NCI-H1092 treated with DMSO at 0.1 percent for 48 hours (cell line): ENCODE data around the gene GH2.
"Not testable (repeated sequence)": the region's sequence is repeated elsewhere in the genome, so short reads cannot be mapped to it uniquely, and the experiment has no call there.

ENCODE experiments used
- DNase-seq: peaks from one replicate; lab custom pipeline; 2025; lab: John Stamatoyannopoulos, UW

The GH2 gene

DNA sequence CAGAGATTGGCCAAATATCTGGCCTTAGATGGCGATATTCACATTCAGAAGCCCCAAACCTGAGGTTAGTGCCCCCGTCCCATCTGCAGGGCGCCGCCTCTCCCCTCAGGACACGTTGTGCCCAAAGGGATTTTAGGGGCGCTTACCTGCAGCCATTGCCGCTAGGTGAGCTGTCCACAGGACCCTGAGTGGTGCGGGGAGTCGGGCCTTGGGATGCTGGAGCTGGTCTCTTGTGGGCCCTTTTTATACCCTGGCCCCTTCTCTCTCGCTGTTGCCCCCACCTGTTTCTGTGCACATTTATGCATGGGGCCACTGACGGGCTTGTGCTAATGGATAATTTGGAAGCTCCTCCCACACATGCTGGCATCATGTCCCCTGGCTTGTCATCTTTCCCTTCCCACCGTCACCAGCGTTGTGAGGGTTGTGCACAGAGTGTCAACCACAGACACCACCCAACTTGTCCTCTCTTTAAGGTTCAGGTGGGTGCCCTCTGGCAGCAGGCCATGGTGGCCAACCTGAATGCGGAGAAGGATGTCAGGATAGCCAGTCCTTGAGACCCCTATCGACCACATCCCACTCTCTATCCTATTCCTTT lies 29.4 kb upstream of the GH2 start, which contains the start of gene CSHL1:
Gene CSHL1, minus strand, starts transcription at position 218 of the 595 bp plus-strand sequence. Its CDS starts 62 bp downstream, at position 156.
- DNase-seq, result no peak

DNA sequence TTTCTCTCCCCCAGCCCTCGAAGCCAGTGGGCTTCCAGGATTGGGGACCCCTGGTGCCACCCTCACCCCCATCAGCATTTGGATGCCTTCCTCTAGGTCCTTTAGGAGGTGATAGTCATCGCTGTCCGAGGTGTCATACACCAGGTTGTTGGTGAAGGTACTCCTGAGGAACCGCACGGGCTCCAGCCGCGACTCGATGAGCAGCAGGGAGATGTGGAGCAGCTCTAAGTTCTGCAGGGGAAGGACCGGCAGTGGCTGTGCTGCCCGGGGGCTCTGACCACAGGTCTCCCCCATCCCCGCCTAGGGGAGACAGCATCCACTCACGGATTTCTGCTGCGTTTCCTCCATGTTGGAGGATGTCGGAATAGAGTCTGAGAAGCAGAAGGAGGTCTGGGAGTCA lies 28.4 kb upstream of the GH2 start:
- no peak for DNase-seq

DNA sequence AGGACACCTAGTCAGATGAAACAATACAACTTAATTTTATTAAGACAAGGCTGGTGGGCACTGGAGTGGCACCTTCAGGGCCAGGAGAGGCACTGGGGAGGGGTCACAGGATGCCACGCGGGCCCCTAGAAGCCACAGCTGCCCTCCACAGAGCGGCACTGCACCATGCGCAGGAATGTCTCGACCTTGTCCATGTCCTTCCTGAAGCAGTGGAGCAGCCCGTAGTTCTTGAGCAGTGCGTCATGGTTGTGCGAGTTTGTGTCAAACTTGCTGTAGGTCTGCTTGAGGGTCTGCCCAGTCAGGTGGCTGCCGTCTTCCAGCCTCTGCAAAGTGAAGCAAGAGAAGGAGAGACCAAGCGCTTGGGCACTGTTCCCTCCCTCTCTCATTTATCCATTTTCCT lies 27.8 kb upstream of the GH2 start:
- not testable (repeated sequence) for DNase-seq

DNA sequence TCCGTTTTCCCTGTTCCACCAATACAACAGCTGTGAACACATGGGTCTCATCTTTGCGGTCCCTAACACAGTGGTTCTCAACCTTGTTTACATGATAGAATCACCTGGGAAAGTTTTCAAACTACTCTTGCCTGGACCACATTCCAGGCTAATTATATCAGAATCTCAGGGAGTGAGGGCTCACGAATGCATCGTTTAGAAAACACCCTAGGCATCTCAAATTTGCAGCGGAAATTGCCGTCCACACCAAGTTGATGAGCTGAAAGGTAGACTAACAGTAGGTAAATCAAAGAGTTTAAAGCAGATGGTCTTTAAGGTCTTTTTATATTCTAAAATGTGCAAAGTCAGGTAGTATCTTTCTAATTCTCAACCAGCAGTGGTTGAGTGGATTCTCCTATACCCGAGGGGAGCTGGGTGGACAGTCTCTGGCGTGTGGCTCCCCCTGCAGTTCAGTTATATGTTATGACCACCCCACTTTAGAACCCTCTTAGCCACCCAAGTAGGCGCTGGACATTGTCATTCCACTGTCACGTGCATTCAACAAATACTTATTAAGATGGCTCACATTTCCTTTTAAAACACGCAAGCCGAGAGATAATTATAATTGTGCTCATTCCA lies 25.5 kb upstream of the GH2 start:
- not testable (repeated sequence) for DNase-seq

DNA sequence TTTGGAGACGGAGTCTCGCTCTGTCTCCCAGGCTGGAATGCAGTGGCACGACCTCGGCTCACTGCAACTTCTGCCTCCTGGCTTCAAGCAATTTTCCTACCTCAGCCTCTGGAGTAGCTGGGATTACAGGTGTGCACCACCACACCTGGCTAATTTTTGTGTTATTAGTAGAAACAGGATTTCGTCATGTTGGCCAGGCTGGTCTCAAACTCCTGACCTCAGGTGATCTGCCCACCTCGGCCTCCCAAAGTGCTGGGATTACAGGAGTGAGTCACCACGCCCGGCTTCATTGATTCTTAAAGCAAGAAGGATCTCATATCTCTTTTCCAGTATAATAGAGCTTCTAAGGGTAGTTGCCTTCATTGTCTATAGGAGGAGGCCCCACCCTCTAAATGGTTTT lies 23.1 kb upstream of the GH2 start:
- not testable (repeated sequence) for DNase-seq

DNA sequence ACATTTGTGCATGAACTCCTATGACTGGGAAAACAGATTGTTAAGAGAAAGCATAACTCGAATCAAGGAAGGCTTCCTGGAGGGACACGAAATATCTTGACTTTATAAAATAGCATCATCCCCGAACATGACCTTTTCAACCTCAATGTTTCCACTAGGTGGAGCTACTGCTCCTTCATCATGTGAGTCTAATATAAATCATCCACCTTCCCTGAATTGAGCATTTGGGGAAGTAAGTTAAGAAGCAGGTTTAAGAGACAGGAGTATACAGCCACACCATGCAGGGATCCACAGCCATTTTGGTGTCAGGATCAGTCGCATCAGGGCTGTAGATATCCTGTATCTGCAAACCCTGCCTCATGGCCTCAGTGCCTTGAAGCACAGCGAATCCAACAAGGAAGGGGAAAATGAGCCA lies 22.1 kb upstream of the GH2 start:
- DNase-seq, result not testable (repeated sequence)

DNA sequence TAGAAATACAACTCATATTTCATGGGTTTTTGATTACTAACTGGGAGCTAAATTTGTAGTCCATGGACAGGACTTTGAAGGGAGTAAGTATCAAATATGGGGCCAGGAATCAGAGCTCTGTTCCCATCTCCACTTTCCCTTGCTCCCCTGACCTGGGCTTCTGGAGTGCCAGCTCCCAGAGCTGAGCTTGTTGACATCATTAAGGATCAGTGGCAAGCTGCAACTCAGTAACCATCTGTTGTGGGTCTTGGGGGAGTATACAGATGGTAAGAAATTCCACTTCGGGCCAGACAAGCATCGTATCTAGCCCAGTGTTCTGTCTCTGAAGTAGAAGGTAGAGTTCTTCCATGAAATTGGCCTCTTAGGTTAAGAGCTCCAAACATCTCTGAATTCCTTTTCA lies 20.2 kb upstream of the GH2 start:
- not testable (repeated sequence) for DNase-seq

DNA sequence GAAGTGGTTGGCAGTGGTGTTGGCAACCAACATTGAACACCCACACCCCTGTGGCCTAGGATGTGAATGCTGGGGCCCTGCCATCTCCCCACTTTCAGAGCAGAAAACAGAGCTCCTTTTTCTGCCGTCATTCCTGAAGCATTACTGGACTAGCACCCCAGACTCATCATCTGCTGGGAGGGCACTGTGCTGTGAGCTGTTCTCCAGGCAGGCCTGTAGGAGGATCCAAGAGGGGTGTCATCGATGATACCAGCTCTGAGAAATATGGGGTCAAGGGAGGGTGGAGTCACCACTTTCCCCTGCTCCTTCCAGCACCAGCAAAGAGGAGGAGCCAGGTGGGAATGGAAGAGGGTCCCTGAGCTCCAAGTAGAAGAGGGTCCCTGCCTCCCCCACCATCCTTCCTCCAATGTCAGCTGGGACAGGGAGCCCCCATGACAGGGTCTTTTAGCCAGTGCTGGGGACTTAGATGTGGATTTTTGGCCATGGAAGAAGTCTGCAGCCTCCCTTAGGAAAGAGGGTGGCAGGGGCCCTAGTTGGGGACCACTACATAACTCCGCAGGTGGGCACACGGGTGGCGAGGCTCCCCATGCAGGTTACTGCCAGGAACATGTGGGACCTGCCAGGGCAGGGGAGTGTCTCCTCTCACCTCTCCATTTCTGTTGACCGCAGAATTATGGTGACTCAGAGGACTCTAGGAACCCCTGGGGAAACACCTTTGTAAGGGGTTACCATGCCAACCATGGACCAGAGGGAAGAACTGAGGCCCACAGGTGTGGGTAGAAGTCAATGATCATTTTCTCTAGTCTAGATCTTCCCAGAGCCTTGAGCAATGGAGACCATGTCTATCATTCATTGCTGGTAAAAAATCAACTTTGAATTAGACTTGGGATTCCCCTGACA lies 17.4 kb upstream of the GH2 start:
- DNase-seq, result not testable (repeated sequence)

DNA sequence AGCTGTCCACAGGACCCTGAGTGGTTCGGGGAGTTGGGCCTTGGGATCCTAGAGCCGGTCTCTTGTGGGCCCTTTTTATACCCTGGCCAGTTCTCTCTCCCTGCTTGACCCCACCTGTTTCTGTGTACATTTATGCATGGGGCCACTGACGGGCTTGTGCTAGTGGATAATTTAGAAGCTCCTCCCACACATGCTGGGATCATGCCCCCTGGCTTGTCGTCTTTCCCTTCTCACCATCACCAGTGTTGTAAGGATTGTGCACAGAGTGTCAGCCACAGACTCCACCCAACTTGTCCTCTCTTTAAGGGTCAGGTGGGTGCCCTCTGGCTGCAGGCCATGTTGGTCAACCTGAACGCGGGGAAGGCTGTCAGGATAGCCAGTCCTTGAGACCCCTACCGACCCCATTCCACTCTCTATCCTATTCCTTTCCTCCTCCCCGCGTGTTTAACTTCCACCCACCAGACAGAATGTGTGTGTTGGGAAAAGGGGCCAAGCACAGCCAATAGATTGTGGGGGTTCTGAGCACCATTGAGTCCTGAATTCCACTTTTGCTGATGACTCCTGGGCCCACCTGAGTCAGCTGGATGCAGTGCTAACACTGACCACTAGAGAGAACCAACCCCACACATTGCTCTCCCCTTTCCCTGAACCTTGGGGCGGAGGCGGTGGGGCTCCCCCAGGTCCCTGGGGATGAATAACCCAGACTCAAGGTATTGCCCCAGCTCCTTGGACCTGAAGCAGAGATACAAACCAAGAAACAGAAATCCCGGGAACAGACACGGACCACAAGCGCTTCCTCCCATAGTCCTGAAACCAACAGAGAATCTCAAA lies 15.0 kb upstream of the GH2 start, which contains the start of gene CSH1:
Gene CSH1, minus strand, starts transcription at position 51 of the 831 bp plus-strand sequence. CDS start 63 bp downstream, outside the sequence.
- not testable (repeated sequence) for DNase-seq

DNA sequence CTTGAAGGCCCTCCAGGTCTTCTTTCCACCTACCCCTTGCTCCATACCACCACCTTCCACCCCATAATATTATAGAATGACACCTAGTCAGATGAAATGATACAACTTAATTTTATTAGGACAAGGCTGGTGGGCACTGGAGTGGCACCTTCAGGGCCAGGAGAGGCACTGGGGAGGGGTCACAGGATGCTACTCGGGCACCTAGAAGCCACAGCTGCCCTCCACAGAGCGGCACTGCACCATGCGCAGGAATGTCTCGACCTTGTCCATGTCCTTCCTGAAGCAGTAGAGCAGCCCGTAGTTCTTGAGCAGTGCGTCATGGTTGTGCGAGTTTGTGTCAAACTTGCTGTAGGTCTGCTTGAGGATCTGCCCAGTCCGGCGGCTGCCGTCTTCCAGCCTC lies 13.1 kb upstream of the GH2 start:
- not testable (repeated sequence) for DNase-seq

DNA sequence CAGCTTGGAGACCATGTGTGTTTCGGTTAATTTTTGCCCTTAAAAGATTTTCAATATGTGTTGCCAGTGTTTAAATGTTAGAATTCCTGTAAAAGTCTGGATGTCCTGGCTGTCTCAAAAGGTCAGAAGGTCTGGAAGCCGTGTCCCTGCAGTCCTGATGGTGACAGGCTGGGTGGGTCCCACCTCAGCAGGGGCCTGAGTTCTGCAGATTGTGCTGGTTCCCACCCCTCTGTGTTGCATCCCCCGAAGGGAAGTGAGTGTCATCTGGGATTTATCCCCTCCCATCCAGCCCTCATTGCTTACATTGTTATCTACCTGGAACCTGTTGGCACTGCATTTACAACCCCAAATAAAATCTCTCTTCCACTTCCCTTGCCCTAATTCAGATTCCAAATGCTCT lies 12.3 kb upstream of the GH2 start:
- not testable (repeated sequence) for DNase-seq

DNA sequence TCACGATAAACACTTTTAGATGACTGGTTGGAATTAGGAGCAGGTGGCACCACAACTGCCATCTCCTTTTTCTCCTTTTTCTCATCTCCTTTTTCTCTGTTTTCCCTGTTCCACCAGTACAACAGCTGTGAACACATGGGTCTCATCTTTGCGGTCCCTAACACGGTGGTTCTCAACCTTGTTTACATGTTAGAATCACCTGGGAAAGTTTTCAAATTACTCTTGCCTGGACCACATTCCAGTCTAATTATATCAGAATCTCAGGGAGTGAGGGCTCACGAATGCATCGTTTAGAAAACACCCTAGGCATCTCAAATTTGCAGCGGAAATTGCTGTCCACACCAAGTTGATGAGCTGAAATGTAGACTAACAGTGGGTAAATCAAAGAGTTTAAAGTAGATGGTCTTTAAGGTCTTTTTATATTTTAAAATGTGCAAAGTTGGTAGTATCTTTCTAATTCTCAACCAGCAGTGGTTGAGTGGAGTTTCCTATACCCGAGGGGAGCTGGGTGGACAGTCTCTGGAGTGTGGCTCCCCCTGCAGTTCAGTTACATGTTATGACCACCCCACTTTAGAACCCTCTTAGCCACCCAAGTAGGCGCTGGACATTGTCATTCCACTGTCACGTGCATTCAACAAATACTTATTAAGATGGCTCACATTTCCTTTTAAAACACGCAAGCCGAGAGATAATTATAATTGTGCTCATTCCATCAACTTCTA lies 10.7 kb upstream of the GH2 start:
- not testable (repeated sequence) for DNase-seq

DNA sequence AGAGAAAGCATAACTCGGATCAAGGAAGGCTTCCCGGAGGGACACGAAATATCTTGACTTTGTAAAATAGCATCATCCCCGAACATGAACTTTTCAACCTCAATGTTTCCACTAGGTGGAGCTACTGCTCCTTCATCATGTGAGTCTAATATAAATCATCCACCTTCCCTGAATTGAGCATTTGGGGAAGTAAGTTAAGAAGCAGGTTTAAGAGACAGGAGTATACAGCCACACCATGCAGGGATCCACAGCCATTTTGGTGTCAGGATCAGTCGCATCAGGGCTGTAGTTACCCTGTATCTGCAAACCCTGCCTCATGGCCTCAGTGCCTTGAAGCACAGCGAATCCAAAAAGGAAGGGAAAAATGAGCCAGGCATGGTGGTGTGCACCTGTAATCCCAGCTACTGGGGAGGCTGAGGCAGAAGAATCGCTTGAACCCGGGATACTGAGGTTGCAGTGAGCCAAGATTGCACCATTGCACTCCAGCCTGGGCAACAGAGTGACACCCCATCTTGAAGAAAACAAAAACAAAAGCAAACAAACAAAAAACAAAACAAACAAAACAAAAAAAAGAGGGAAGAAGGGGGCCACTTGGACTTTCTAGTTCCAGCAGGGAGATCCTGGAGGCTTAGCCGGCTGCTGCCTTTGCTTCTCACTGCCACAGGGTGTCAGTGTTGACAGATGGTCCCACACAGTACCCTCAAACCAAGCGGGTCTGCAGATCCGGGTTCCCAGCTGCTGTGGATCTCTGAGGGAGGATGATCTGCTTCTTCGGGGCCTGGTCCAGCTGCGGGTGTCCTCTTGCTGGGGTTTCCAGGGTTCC lies 7.5 kb upstream of the GH2 start:
- DNase-seq, result not testable (repeated sequence)

DNA sequence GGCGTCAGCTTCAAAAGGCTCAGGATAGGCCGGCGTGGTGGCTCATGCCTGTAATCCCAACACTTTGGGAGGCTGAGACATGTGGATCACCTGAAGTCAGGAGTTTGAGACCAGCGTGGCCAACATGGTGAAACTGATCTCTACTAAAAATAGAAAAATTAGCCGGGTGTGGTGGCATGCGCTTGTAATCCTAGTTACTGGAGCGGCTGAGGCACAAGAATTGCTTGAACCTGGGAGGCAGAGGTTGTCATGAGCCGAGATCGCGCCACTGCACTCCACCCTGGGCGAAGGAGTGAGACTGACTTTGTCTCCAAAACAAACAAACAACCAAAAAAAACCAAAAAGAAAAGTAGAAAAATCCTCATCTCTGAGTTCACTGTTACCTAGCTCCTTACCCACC lies 3.4 kb upstream of the GH2 start:
- not testable (repeated sequence) for DNase-seq

DNA sequence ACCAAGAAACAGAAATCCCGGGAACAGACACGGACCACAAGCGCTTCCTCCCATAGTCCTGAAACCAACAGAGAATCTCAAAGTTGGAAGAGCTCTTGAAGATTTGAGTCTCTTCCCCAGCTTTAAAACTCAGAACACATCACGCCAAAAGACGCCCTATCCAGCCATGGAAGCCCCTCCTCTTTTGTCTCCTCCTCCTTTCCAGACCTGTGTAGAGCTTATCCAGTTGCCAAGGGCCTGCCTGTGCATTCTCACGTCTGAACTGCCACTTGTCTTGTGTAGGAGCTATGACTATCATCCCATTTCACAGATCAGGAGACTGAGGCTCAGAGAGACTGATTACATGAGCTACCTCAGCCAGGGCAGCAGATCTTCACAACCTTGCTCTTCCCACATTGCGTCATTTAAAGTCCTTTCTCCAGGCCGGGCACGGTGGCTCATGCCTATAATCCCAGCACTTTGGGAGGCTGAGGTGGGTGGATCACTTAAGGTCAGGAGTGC lies 932 bp upstream of the GH2 start:
- DNase-seq, result not testable (repeated sequence)

DNA sequence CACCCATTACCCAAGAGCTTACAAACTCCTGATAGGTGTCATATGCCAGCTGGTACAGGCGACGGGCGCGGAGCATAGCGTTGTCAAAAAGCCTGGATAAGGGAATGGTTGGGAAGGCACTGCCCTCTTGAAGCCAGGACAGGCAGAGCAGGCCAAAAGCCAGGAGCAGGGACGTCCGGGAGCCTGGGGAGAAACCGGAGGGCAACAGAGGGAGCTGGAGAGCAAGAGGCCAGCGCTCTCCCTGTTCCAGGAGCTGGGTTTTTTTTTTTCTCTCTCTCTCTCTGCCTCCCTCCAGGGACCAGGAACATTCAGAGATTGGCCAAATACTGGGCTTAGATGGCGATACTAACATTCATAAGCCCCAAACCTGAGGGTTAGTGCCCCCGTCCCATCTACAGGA lies 407 bp downstream of the GH2 start:
- DNase-seq, result not testable (repeated sequence)

DNA sequence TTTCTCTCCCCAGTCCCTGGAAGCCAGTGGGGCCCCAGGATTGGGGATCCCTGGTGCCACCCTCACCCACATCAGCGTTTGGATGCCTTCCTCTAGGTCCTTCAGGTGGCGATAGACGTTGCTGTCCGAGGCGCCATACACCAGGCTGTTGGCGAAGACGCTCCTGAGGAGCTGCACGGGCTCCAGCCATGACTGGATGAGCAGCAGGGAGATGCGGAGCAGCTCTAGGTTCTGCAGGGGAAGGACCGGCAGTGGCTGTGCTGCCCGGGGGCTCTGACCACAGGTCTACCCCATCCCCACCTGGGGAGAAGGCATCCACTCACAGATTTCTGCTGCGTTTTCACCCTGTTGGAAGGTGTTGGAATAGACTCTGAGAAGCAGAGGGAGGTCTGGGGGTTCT lies 1.0 kb downstream of the GH2 start:
- DNase-seq, result no peak

DNA sequence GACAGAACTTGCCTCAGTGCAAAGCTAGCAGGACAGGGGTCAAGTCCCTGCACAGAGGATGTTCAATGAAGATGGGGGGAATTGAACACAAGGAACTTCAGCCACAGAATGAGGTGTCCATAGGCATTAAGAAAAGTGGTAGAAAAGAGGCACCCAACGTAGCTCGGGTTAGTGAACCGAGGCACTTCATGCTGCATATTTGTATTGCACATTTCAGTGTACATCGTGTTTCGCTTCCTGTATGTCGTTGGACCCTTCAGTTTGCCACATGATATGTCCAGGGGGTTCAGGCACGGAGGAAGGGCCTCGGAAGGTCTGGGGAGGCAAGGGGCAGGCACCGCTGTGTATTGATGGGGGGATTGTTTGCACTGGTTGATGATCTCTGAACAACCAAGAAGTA lies 3.3 kb downstream of the GH2 start:
- DNase-seq, result not testable (repeated sequence)

DNA sequence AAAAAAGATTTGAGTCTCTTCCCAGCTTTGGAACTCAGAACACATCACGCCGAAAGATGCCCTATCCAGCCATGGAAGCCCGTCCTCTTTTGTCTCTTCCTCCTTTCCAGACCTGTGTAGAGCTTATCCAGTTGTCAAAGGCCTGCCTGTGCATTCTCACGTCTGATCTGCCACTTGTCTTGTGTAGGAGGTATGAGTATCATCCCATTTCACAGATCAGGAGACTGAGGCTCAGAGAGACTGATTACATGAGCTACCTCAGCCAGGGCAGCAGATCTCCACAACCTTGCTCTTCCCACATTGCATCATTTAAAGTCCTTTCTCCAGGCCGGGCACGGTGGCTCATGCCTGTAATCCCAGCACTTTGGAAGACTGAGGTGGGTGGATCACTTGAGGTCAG lies 7.1 kb downstream of the GH2 start:
- DNase-seq, result not testable (repeated sequence)

DNA sequence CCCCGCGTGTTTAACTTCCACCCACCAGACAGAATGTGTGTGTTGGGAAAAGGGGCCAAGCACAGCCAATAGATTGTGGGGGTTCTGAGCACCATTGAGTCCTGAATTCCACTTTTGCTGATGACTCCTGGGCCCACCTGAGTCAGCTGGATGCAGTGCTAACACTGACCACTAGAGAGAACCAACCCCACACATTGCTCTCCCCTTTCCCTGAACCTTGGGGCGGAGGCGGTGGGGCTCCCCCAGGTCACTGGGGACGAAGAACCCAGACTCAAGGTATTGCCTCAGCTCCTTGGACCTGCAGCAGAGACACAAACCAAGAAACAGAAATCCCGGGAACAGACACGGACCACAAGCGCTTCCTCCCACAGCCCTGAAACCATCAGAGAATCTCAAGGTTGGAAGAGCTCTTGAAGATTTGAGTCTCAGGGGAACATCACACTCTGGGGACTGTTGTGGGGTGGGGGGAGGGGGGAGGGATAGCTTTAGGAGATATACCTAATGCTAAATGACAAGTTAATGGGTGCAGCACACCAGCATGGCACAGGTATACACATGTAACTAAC lies 7.6 kb downstream of the GH2 start:
- DNase-seq, result not testable (repeated sequence)
